Cardiac muscle cell (in vitro differentiated cells and primary cell): ENCODE measurements around the gene DTX1. TPM values are rescaled to one million over a fixed set of nuclear protein-coding genes. Genes with fewer than 3 reads are reported as not detected.
A peak's percentile ranks its signal among the peaks of the same experiment; 100 is the strongest.

Experiments used
- DNase-seq, 2 donors: peaks; one replicate each; pipeline versions ENCODE4 v3.0.0 to v3.0.0-alpha.2; 2010 to 2017; ENCODE audit warnings: low read depth in 1 of 2, low spot score in 1 of 2
- H3K27ac ChIP-seq: fragments of 200-600 bp; sonication (generic); 2 replicates; pipeline ENCODE4 v1.5.1; 2016
- H3K27me3 ChIP-seq: fragments of 200-600 bp; sonication (generic); 2 replicates; pipeline ENCODE4 v1.6.0; 2016; ENCODE audit warnings: control low read depth
- H3K36me3 ChIP-seq: fragments of 200-600 bp; sonication (generic); 2 replicates; pipeline ENCODE4 v1.5.1; 2016; ENCODE audit warnings: control low read depth
- H3K4me1 ChIP-seq: fragments of 200-600 bp; sonication (generic); 2 replicates; pipeline ENCODE4 v1.8.1; 2017; ENCODE audit warnings: low read depth, mild to moderate bottlenecking, mixed run types
- H3K4me3 ChIP-seq: fragments of 200-600 bp; sonication (generic); 2 replicates; pipeline ENCODE4 v1.5.1; 2016; ENCODE audit warnings: mild to moderate bottlenecking
- H3K9me3 ChIP-seq: fragments of 200-600 bp; sonication (generic); 2 replicates; pipeline ENCODE4 v1.5.1; 2017; ENCODE audit warnings: low read depth, mild to moderate bottlenecking, control low read depth
- CTCF ChIP-seq: IDR thresholded peaks from 2 replicates; pipeline ENCODE4 v1.5.1; 2012; ENCODE audit warnings: low read depth, mild to moderate bottlenecking, low read length
- polyA plus RNA-seq: library from polyadenylated mRNA; unstranded; fragments of >200 nt; fragmentation: Nextera tagmentation; extraction: Ambion mirVana; gene quantifications from 2 replicates; pipeline ENCODE4 v1.2.1, GENCODE V29; 2016
- total RNA-seq: library from RNA; depleted of rRNA; stranded (reverse); fragments of >200 nt; gene quantifications from 2 replicates; pipeline ENCODE4 v1.2.3, GENCODE V29; 2016

The DTX1 gene
- total and polyA plus RNA-seq, 2 experiments from 2014 or later, result 0.46 to 0.48 TPM

GRCh38 chr12:113133036-113133435 lies 76.5 kb downstream of the DTX1 start:
- TF ChIP-seq CTCF, result no peak
- Histone ChIP-seq H3K9me3 (no peaks in the 10 kb centered on the region), H3K4me1 (no peaks in the 10 kb centered on the region), H3K27ac (no peak overlapping the region), H3K36me3 (no peaks in the 10 kb centered on the region), H3K27me3 (peaks cover 22% of the 10 kb centered on the region), H3K4me3 (no peak overlapping the region)
- DNase-seq, result no peak

- no peaks in the 10 kb centered on the region for H3K36me3 ChIP-seq
These were observed 77.1 kb downstream of the DTX1 start for GRCh38 chr12:113133666-113134065.

GRCh38 chr12:113134071-113134470 lies 77.5 kb downstream of the DTX1 start:
- no peak for TF ChIP-seq CTCF
- Histone ChIP-seq H3K4me3 (no peak overlapping the region), H3K36me3 (no peaks in the 10 kb centered on the region), H3K27ac (no peak overlapping the region), H3K27me3 (peaks cover 22% of the 10 kb centered on the region), H3K9me3 (no peaks in the 10 kb centered on the region), H3K4me1 (no peaks in the 10 kb centered on the region)
- DNase-seq, result no peak

More at GRCh38 chr12:113133666-113134065, 77.1 kb downstream of the DTX1 start:
- Histone ChIP-seq H3K27me3 (peaks cover 22% of the 10 kb centered on the region), H3K9me3 (no peaks in the 10 kb centered on the region), H3K27ac (no peak overlapping the region), H3K4me3 (no peak overlapping the region), H3K4me1 (no peaks in the 10 kb centered on the region)
- TF ChIP-seq CTCF, result no peak
- no peak for DNase-seq

- no peak for TF ChIP-seq CTCF
- Histone ChIP-seq H3K27ac (no peak overlapping the region), H3K4me1 (no peaks in the 10 kb centered on the region), H3K27me3 (peaks cover 22% of the 10 kb centered on the region), H3K4me3 (no peak overlapping the region), H3K36me3 (no peaks in the 10 kb centered on the region), H3K9me3 (no peaks in the 10 kb centered on the region)
- DNase-seq, result no peak
These were observed 78.0 kb downstream of the DTX1 start for GRCh38 chr12:113134521-113134951.

- peak in 1 of 2 donors; percentile 40 for DNase-seq
- H3K9me3 ChIP-seq, result no peaks in the 10 kb centered on the region
- peak; percentile 21 for TF ChIP-seq CTCF
- H3K4me1 ChIP-seq, result no peaks in the 10 kb centered on the region
- H3K27ac ChIP-seq, result no peak within 1 kb of the TSS
- H3K27me3 ChIP-seq, result peaks cover 22% of the 10 kb centered on the region
- H3K4me3 ChIP-seq, result peak within 1 kb of the TSS; percentile 15
- no peaks in the 10 kb centered on the region for H3K36me3 ChIP-seq
These were observed 78.9 kb downstream of the DTX1 start, which contains the start of gene RASAL1 for GRCh38 chr12:113135178-113136127. Gene RASAL1, minus strand, starts transcription at chr12:113135761. Its CDS starts 299 bp downstream, at chr12:113135462.
